ENCODE data around the gene CIRBP. TPM values are rescaled to one million over a fixed set of nuclear protein-coding genes. Genes with fewer than 3 reads are reported as not detected.

The CIRBP gene
- total RNA-seq, 1 experiment from 2014 or later, result 136 TPM

DNA sequence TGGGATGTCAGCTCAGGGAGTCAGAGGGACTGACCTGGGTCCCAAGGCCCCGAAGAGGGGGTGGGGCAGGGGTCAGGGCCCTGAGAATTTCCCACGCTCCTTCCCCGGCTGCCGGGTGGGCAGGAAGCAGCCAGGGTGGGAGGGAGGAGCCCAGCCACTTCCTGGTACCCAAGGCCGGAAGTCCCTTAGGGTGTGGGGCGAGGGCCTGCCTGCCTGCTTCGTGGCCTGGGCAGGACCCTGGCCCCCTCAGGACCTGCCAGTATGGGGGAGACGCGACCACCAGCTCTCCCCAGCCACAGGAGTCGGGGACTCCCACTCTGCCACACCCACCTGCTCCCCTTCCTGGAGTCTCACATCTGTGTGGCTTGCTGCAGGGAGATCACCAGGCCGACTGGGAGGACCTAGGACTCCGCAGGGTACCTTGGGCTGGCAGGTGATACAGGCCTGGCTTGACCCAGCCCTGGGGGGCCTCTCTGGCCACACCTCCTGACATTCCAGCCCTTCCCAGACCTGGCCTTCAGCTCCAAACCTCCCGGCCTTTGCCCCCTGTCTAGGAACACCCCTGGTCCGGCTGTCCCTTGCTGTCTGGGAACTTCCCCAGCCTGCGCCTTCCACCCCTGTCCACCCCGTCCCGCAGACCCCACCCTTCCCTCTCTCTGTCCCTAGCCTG is 9.8 kb upstream of the CIRBP start:
- intact Hi-C loops (cut with micrococcal nuclease), result no loop called here
- Histone ChIP-seq H3K36me3 (ENCODE audit: low read depth, low read length) (peaks cover 26% of the 10 kb centered on the region), H2AFZ (ENCODE audit: low read length) (no peak overlapping the region), H3F3A (ENCODE audit: low read length, unreplicated experiment) (peaks cover 14% of the 10 kb centered on the region), H3K9me2 (replicated peaks; ENCODE audit: low read length) (no peaks in the 10 kb centered on the region), H3K9me3 (ENCODE audit: low read length) (no peaks in the 10 kb centered on the region), H3K27me3 (ENCODE audit: low read length) (no peaks in the 10 kb centered on the region), H3K4me3 (ENCODE audit: low read length) (no peak overlapping the region), H4K20me1 (ENCODE audit: low read length) (peaks cover 3% of the 10 kb centered on the region; the same call in 1 of the 2 replicates), H3K4me1 (ENCODE audit: insufficient read depth, low read length) (peaks cover 39% of the 10 kb centered on the region), H3K4me2 (ENCODE audit: low read length) (peak overlapping the region; percentile 39; the same call in 1 of the 2 replicates), H3K27ac (ENCODE audit: low read length) (peak overlapping the region; percentile 82), H3K79me2 (ENCODE audit: low read length) (peaks cover 28% of the 10 kb centered on the region), H3K9ac (ENCODE audit: low read length) (peak overlapping the region; percentile 45; the same call in 1 of the 2 replicates)
- TSS peak; percentile 55 for BruUV-seq (replicated peaks)
- ChIA-PET POLR2A (ENCODE audit: unreplicated experiment) (interaction anchor here (1.1 kb wide), 1 partner anchor 10 kb away, joined by 14 read pairs; the partner anchor contains the start of gene CIRBP), CTCF (no interaction called here)
- DNase-seq (peak; percentile 38), ATAC-seq (peak; percentile 25)
- no peak for TF ChIP-seq CTCF (conservative IDR thresholded peaks at IDR 0.05; ENCODE audit: low read depth, low read length)
- no peak for TF ChIP-seq EZH2 (IDR thresholded peaks at IDR 0.05; ENCODE audit: low read length, unreplicated experiment)
- no peak for TF ChIP-seq EZH2phosphoT487 (IDR thresholded peaks at IDR 0.05; ENCODE audit: borderline replicate concordance, low read length)

GRCh38 chr19:1259876-1260748 is 9.0 kb upstream of the CIRBP start:
- no peaks in the 10 kb centered on the region for H3K9me2 ChIP-seq (replicated peaks; ENCODE audit: low read length)
- TF ChIP-seq CTCF (conservative IDR thresholded peaks at IDR 0.05; ENCODE audit: low read depth, low read length) (no peak), EZH2phosphoT487 (IDR thresholded peaks at IDR 0.05; ENCODE audit: borderline replicate concordance, low read length) (no peak), EZH2 (IDR thresholded peaks at IDR 0.05; ENCODE audit: low read length, unreplicated experiment) (no peak)
- peaks cover 14% of the 10 kb centered on the region for H3F3A ChIP-seq (ENCODE audit: low read length, unreplicated experiment)
- peaks cover 18% of the 10 kb centered on the region; the same call in 1 of the 2 replicates for H3K36me3 ChIP-seq (ENCODE audit: low read depth, low read length)
- no peak for DNase-seq
- no peak overlapping the region for H2AFZ ChIP-seq (ENCODE audit: low read length)
- peak overlapping the region; percentile 82 for H3K27ac ChIP-seq (ENCODE audit: low read length)
- H3K9ac ChIP-seq (ENCODE audit: low read length), result peak overlapping the region; percentile 25; the same call in 1 of the 2 replicates
- H3K27me3 ChIP-seq (ENCODE audit: low read length), result no peaks in the 10 kb centered on the region
- no TSS peak for BruUV-seq (replicated peaks)
- peaks cover 43% of the 10 kb centered on the region for H3K4me1 ChIP-seq (ENCODE audit: insufficient read depth, low read length)
- no peaks in the 10 kb centered on the region; the same call in 1 of the 2 replicates for H4K20me1 ChIP-seq (ENCODE audit: low read length)
- H3K9me3 ChIP-seq (ENCODE audit: low read length), result no peaks in the 10 kb centered on the region
- H3K4me3 ChIP-seq (ENCODE audit: low read length), result 0 out of 2 replicates have a peak overlapping the region, but pooled peaks have one; percentile 21
- intact Hi-C loops (cut with micrococcal nuclease), result no loop called here
- peak overlapping the region; percentile 73 for H3K4me2 ChIP-seq (ENCODE audit: low read length)
- peaks cover 21% of the 10 kb centered on the region for H3K79me2 ChIP-seq (ENCODE audit: low read length)
- POLR2A ChIA-PET (ENCODE audit: unreplicated experiment), result no interaction called here
- CTCF ChIA-PET, result no interaction called here
- peak; percentile 3; the same call in 1 of the 2 replicates for ATAC-seq
